ENCODE measurements around the gene ITSN2.

Gene ITSN2

DNA sequence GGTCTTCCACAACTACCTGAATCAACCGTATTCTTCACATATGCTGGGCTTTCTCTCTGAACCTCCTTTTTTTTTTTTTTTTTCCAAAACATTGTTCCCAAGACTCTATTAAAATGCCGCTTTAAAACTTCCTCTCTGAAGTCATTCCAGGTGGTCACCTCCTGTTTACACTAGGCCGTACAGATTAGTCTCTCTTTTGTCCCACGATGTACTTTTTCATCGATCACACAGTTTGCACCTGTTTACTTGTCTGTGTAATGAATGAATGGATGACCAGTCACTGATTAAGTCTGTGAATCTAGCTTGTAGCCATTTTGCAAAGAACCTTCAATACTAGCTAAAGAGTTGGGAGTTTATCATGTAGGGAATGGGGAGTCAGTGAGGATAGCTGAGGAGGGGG lies 202.2 kb downstream of the ITSN2 start:
- DNase-seq (ENCODE audit: low spot score): no peak
- TF ChIP-seq, protein P1, sequence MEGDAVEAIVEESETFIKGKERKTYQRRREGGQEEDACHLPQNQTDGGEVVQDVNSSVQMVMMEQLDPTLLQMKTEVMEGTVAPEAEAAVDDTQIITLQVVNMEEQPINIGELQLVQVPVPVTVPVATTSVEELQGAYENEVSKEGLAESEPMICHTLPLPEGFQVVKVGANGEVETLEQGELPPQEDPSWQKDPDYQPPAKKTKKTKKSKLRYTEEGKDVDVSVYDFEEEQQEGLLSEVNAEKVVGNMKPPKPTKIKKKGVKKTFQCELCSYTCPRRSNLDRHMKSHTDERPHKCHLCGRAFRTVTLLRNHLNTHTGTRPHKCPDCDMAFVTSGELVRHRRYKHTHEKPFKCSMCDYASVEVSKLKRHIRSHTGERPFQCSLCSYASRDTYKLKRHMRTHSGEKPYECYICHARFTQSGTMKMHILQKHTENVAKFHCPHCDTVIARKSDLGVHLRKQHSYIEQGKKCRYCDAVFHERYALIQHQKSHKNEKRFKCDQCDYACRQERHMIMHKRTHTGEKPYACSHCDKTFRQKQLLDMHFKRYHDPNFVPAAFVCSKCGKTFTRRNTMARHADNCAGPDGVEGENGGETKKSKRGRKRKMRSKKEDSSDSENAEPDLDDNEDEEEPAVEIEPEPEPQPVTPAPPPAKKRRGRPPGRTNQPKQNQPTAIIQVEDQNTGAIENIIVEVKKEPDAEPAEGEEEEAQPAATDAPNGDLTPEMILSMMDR (IDR thresholded peaks at IDR 0.05; ENCODE audit: borderline replicate concordance, control extremely low read depth, extremely low read depth, insufficient read depth, missing control alignments): no peak
- in situ Hi-C loops (cut with MboI; ENCODE audit: low sequenced_read_pairs, unreplicated experiment): no loop called here

DNA sequence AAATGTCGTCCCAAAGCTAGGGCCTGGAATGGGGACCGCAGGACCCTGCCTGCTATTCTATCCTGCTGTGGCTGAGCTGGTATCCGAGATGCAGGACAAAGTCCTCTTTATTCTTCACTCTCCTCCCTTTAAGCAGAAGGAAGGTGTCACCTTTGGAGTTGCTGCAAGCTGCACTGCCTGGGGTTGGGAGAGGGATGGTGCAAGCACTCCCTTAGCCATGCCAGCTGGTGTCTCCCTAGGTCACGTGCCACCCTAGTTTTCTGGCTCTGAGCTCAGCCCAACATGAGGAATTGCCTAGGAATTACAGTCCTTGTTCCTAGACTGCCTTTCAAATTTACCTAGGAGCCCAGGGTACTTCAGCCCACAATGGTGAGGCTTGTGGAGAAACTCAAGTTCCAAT lies 206.9 kb downstream of the ITSN2 start:
- TF ChIP-seq, protein P1 (IDR thresholded peaks at IDR 0.05; ENCODE audit: borderline replicate concordance, control extremely low read depth, extremely low read depth, insufficient read depth, missing control alignments): no peak
- no peak for DNase-seq (ENCODE audit: low spot score)
- in situ Hi-C loops (cut with MboI; ENCODE audit: low sequenced_read_pairs, unreplicated experiment): no loop called here
